ENCODE measurements around the gene NINJ1. TPM values are rescaled to one million over a fixed set of nuclear protein-coding genes. Genes with fewer than 3 reads are reported as not detected.

NINJ1 gene
- total and polyA plus RNA-seq, 2 of the 4 experiments (the other 2 are of a cell fraction), result 21.9 to 38.8 TPM

GRCh38 chr9:93076792-93077128 lies 57.3 kb downstream of the NINJ1 start:
- CTCF ChIA-PET, result no interaction called here
- Histone ChIP-seq H3K23ac (ENCODE audit: low read depth, low read length) (no peak overlapping the region), H2BK15ac (ENCODE audit: low read depth, low read length) (no peak overlapping the region), H2AFZ (replicated peaks; ENCODE audit: low read length, poor library complexity) (no peak overlapping the region), H3K27ac (ENCODE audit: insufficient read depth, low read length) (no peak overlapping the region), H3K79me1 (ENCODE audit: low read depth in 1 of 2, low read length in 2 of 2) (no peaks in the 10 kb centered on the region), H2AK9ac (replicated peaks; ENCODE audit: low read depth, low read length, poor library complexity) (no peak overlapping the region), H3K27me3 (ENCODE audit: control insufficient read depth, insufficient read depth, low read length) (no peaks in the 10 kb centered on the region; the same call in 1 of the 2 replicates), H2AK5ac (ENCODE audit: low read depth, low read length) (no peak overlapping the region), H3K4ac (ENCODE audit: low read depth, low read length) (no peak overlapping the region), H4K91ac (ENCODE audit: insufficient read depth, low read depth, low read length) (no peak overlapping the region), H4K5ac (ENCODE audit: low read depth, low read length) (no peak overlapping the region), H3K18ac (ENCODE audit: low read depth, low read length) (no peak overlapping the region), H4K8ac (ENCODE audit: low read depth in 2 of 2, low read length in 2 of 2) (no peak overlapping the region), H2BK120ac (ENCODE audit: low read depth, low read length) (no peak overlapping the region), H3K14ac (replicated peaks; ENCODE audit: low read depth, low read length) (no peak overlapping the region), H3K4me3 (ENCODE audit: insufficient read depth, low read depth, low read length) (no peak overlapping the region), H3K9ac (ENCODE audit: low read depth, low read length) (no peak overlapping the region), H4K20me1 (ENCODE audit: insufficient read depth, low read length) (no peaks in the 10 kb centered on the region), H3K4me2 (ENCODE audit: low read depth, low read length) (no peak overlapping the region), H3K56ac (ENCODE audit: extremely low read depth, insufficient read depth, low read length) (no peak overlapping the region), H3K36me3 (ENCODE audit: control insufficient read depth, insufficient read depth, low read length) (no peaks in the 10 kb centered on the region), H3K9me3 (ENCODE audit: control insufficient read depth, insufficient read depth, low read length) (no peaks in the 10 kb centered on the region), H3K4me1 (ENCODE audit: control insufficient read depth, insufficient read depth, low read length) (peaks cover 10% of the 10 kb centered on the region), H2BK20ac (ENCODE audit: low read depth, low read length) (no peak overlapping the region), H2BK5ac (ENCODE audit: low read depth, low read length, poor library complexity, severe bottlenecking) (no peak overlapping the region), H3K9me1 (ENCODE audit: insufficient read depth, low read length) (no peaks in the 10 kb centered on the region; the same call in 1 of the 2 replicates)
- BruUV-seq (replicated peaks), result no TSS peak
- dilution Hi-C loops (cut with HindIII; ENCODE audit: low sequenced_read_pairs, unreplicated experiment), result no loop called here
- TF ChIP-seq MXI1 (IDR thresholded peaks at IDR 0.05; ENCODE audit: borderline replicate concordance, low read depth, low read length), result no peak
- no peak for TF ChIP-seq NFE2L2 (IDR thresholded peaks at IDR 0.05; ENCODE audit: low read depth, low read length)
- TF ChIP-seq CHD1 (IDR thresholded peaks at IDR 0.05; ENCODE audit: low read depth, low read length), result no peak
- no peak for TF ChIP-seq RFX5 (IDR thresholded peaks at IDR 0.05; ENCODE audit: low read depth, low read length)
- TF ChIP-seq, protein P1, sequence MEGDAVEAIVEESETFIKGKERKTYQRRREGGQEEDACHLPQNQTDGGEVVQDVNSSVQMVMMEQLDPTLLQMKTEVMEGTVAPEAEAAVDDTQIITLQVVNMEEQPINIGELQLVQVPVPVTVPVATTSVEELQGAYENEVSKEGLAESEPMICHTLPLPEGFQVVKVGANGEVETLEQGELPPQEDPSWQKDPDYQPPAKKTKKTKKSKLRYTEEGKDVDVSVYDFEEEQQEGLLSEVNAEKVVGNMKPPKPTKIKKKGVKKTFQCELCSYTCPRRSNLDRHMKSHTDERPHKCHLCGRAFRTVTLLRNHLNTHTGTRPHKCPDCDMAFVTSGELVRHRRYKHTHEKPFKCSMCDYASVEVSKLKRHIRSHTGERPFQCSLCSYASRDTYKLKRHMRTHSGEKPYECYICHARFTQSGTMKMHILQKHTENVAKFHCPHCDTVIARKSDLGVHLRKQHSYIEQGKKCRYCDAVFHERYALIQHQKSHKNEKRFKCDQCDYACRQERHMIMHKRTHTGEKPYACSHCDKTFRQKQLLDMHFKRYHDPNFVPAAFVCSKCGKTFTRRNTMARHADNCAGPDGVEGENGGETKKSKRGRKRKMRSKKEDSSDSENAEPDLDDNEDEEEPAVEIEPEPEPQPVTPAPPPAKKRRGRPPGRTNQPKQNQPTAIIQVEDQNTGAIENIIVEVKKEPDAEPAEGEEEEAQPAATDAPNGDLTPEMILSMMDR (conservative IDR thresholded peaks at IDR 0.05; ENCODE audit: low read depth, low read length), result no peak
- TF ChIP-seq, protein P2, sequence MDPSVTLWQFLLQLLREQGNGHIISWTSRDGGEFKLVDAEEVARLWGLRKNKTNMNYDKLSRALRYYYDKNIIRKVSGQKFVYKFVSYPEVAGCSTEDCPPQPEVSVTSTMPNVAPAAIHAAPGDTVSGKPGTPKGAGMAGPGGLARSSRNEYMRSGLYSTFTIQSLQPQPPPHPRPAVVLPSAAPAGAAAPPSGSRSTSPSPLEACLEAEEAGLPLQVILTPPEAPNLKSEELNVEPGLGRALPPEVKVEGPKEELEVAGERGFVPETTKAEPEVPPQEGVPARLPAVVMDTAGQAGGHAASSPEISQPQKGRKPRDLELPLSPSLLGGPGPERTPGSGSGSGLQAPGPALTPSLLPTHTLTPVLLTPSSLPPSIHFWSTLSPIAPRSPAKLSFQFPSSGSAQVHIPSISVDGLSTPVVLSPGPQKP (IDR thresholded peaks at IDR 0.05; ENCODE audit: borderline replicate concordance, low read depth, low read length), result no peak
- TF ChIP-seq MAZ (IDR thresholded peaks at IDR 0.05; ENCODE audit: borderline replicate concordance, low read depth, low read length), result no peak
- no peak for TF ChIP-seq RAD21 (IDR thresholded peaks at IDR 0.05; ENCODE audit: low read length)
- TF ChIP-seq BHLHE40 (IDR thresholded peaks at IDR 0.05; ENCODE audit: low read depth, low read length), result no peak
- TF ChIP-seq MAFK (IDR thresholded peaks at IDR 0.05; ENCODE audit: low read depth, low read length), result no peak
- TF ChIP-seq SMC3 (IDR thresholded peaks at IDR 0.05; ENCODE audit: low read depth, low read length), result no peak
- TF ChIP-seq USF2 (IDR thresholded peaks at IDR 0.05; ENCODE audit: low read depth, low read length), result no peak
- no peak for TF ChIP-seq FOS (IDR thresholded peaks at IDR 0.05; ENCODE audit: low read depth, low read length)
- no peak for TF ChIP-seq POLR2A (IDR thresholded peaks at IDR 0.05; ENCODE audit: low read depth, low read length)
- TF ChIP-seq RCOR1 (IDR thresholded peaks at IDR 0.05; ENCODE audit: insufficient replicate concordance, low read length), result no peak
- WGBS, 2 experiments (ENCODE audit: extremely low coverage in 2 of 2, insufficient read length in 1 of 2), result 90% methylated on average over 2 of the region's 2 CpGs; no CpG with 5 or more reads in 1 of the 2 experiments
- DNase-seq (no peak), ATAC-seq (ENCODE audit: low read depth) (no peak)
- POLR2A ChIA-PET (ENCODE audit: unreplicated experiment), result no interaction called here
- intact Hi-C loops (cut with micrococcal nuclease), result no loop called here
- in situ Hi-C loops (cut with MboI; ENCODE audit: low sequenced_read_pairs), result no loop called here
